ELR (cell line): Measurements from ENCODE around the gene SNRNP40.

Experiments
- DNase-seq: peaks from one replicate; pipeline ENCODE4 v3.0.0-alpha.2; 2015; ENCODE audit warnings: low read depth

Gene SNRNP40

DNA sequence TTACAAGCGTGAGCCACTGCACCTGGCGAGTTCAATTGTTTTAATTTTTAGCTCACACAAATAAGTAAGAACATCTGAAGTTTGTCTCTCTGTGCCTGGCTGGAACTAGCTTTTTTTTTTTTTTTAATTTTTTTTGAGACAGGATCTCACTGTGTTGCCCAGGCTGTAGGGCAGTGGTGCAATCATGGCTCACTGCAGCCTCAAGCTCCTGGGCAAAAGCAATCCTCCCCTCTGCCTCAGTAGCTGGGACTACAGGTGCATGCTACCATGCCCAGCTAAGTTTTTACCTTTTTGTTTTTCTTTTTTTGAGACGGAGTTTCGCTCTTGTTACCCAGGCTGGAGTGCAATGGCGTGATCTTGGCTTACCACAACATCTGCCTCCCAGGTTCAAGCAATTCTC is 64.8 kb downstream of the SNRNP40 start:
- no peak for DNase-seq

DNA sequence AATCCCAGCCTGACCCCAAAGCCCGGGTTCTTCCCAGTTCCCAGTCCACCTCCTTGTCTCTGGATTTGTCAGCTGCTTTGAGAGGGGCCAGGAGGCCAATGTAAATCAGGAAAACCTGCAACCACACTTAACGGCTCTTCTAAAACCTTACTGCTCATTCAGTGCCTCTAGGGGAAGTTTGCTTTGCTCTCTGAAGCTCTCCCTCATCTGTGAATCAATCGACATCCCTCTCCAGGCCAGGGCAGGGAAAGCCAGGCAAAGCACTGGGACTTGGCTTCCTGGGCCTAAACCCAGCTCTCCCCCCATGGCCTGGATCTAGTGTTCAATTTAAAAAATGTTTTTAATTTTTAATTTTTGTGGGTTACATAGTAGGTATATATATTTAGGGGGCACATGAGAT is 66.2 kb downstream of the SNRNP40 start:
- no peak for DNase-seq

DNA sequence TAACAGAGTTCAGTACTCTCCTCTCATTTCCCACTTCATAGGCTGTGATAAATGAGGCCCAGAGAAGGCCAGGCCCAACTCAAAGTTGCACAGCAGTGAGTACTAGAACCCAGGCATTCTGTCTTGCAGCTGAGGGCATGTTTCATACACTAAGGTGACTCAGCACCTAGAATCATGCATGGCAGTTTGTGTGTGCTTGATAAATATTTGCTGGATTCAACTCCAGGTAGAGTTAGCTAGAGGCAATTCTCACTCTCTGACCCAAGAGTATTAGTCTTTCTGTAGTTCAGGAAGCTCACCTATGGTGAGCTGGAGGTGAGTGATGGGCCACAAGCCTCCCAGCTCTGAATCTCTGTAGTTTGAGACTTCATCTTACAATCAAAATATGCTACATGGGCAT is 67.6 kb downstream of the SNRNP40 start:
- DNase-seq: no peak

DNA sequence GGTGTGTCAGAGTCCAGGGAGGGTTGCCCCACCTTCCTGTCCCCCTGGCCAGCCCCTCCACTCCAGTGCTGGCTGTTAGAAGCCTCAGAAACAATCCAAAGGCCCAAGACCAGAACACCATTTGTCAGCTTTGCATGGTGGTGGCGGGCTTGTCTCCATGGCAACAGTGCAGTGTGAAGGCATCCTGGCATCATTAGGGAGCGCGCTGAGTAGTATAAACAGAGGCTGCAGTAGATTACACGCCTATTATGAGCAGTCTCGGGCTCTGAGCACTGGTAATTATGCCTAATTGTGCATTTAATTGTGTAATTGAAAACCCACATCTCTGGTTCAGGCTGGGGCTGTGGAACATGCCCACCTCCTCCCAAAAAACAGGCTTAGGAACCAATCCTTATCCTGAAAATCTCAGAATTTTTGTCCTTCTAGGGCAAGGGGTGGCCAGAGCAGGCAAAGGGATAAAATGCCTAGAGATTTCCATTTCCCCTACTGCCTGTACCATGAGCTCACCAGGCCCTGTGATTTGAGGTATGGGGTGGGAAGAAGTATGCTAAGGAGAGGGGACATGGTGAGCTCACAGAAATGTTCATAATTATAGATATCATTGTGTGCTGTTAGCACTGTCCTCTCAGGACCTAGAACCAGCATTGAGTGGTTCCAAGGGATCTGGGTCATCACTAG is 68.6 kb downstream of the SNRNP40 start:
- no peak for DNase-seq

DNA sequence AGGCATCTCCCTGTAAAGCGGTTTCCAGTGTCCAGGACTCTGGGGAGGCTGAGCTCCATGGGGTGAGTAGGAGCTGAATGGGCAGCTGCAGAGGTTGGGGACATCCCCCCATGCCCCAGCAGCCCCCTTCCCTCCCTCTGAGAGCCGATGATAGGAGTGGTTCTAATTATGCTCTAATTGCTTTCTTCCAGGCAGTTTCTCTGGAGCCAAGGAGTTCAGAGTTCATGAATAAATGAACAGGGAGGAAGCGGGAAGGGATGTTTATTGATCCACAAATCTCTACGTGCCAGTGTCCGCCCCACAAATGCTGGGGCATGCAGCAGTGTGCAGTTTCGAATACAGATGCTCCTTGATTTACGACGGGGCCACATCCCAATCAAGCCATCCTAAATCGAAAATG is 72.5 kb downstream of the SNRNP40 start:
- no peak for DNase-seq

DNA sequence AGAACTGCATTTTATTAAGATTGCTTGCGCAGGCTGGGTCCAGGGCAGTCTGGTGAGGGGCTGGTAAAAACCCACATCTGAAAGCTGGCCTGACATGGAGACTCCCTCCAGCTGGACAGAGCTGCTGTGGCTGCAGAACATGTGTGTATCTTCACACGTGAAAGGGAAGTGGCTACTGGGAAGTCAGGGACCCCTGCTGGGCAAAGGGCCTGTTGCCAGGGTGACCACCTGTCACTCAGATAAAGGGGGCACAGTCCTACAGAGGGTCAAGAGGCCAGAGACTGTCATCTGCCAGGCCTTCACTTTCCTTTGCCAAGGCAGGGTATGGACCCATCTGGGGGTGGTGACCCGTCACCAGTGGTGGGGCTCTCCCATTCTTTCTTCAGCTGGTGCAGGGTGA is 74.4 kb downstream of the SNRNP40 start:
- no peak for DNase-seq

DNA sequence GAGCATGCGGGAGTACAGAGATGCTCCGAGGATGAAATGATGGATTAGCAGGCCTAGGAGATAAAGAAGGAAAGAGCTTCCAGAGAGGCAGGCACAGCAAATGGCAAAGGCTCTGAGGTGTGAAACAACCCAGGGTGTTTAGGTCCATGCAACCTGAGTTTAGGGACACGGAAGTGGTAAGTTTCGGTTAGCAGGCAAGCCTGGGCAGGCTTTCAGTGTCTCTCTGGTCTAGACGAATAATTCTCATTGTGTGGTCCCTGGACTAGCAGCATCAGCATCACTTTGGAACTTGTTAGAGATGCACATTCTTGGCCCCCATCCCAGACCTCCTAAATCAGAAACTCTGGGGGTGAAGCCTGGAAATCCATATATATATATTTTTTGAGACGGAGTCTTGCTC is 75.5 kb downstream of the SNRNP40 start:
- DNase-seq: no peak

DNA sequence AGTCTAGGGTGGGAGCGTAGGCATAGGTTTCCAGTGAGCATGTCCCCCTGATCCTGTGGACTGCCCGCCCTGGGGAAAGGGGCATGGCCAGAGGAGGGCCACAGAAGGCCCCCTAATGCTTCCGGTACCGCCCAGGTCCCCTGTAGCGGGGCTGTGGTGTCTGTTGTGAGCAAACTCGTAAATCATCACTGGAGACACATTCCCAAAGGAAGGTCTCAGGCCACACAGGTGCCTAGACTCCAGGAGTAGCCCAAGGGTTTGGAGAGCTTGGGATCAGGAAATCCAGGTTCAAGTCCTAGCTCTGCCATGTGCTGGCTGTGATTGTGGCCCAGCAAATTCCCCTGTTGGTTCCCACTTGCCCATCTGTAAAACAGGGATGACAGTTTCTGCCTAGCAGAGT is 77.1 kb downstream of the SNRNP40 start:
- no peak for DNase-seq

DNA sequence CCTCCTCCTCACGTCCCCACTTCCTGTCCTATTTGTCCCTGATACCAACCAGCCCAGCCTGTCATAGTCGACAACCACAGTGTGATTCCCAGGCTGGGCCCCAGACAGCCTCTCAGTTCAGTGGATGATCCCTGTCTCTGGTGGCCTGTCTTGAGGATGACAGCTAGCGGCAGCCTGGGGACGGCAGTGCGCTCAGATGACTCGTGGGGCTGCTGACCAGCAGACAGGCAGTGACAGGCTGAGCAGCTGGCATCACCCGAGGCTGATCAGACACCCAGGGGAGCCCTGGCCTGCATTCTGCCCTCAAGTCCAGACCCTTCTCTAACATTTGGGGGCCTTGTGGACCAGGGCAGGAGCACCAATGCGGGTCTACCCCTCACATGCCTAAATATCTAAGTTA is 77.9 kb downstream of the SNRNP40 start:
- no peak for DNase-seq

DNA sequence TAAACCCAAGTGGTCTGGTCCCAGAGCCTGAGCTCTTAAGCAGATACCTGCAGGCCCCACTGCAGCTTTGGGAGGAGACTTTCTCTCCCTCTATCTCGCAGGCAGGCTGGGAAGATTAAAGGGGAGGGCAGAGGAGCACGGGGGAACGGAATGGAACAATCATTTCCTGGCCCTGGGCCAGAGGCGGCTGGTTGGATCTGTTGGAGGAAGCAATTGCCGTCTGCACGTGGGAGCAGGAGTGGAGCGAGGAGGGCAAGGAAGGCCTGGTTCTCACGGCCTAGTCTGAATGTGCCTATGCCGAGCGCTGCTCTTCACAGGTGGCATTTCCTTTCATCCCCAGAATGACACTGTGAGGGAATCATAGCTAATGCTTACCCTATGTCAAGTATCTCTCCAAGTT is 80.6 kb downstream of the SNRNP40 start:
- peak; percentile 22 for DNase-seq

DNA sequence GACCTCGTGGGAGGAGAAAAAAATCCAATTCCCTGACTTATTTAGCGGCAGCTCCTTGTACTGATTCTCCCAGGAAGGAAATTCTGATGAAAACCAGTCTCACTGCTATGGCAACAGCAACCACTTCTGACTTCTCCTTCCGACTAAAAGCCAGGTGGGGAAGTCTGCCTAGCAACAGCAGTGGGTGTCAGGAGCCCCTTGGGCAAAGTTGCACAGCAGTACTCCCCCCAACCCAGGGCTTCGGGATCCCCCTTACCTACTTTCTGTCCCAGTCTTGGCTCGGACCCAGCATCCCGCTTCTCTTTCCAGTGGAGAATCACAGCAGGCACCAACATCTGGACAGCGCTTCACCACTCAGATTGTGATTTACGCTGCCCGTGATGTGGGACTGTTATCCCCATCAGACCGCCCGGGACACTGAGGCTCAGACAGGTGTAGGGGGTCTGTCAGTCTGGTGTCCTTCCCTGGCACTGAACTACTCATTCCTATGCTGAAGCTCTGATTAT is 81.5 kb downstream of the SNRNP40 start:
- DNase-seq: no peak

DNA sequence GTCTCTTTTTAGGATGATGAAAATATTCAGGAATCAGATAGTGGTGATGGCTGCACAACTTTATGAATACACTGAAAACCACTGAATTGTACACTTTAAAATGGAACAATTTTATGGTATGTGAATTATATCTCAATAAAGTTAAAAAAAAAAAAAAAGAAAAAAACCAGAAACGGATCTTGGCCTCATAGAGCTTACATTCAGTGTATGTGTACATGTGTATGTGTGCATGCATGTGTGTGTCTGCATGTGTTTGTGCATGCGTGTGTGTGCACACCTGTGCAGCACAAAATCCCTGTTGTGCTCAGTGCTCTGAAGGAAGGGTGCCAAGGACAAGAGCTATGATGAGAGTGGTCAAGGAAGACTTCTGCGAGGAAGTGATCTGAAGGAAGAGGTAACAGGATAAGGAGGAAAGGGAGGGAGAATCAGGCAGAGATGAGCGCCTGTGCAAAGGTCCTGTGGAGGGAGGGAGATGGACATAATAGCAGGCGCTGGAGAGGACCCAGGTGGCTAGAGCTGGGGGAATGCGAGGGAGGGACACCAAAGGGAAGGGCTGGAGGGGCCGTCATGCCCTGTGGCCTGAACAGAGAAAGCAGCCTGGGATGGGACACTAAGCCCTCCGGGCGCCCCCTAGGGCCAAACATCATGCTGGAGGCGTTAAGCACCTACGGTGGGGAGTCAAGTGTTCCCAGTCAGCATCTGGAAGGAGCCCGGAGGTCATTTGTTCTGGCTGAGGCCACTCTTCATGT is 82.1 kb downstream of the SNRNP40 start:
- DNase-seq: peak; percentile 18
